Astrocyte of the cerebellum (primary cell): ENCODE data around the gene AZGP1.
A peak's percentile ranks its signal among the peaks of the same experiment; 100 is the strongest.
"Not testable (repeated sequence)": the region's sequence is repeated elsewhere in the genome, so short reads cannot be mapped to it uniquely, and the experiment has no call there.

ENCODE experiments used
- DNase-seq: peaks from one replicate; pipeline ENCODE4 v3.0.0-alpha.2; 2011; ENCODE audit warnings: low read depth
- H3K4me3 ChIP-seq: 2 replicates; pipeline ENCODE4 v1.5.1; 2011; ENCODE audit warnings: mild to moderate bottlenecking, low read depth, low read length, moderate library complexity
- in situ Hi-C: cut with HindIII; loops from 2 replicates; pipeline ENCODE4 v1.10.0; 2017; ENCODE audit warnings: low sequenced_read_pairs
- TF ChIP-seq, protein P1 (sequence below): IDR thresholded peaks from 2 replicates; pipeline ENCODE4 v1.5.1; 2012; ENCODE audit warnings: low read length, low read depth, moderate library complexity, mild to moderate bottlenecking; ENCODE audit errors: missing control alignments

Gene AZGP1

DNA sequence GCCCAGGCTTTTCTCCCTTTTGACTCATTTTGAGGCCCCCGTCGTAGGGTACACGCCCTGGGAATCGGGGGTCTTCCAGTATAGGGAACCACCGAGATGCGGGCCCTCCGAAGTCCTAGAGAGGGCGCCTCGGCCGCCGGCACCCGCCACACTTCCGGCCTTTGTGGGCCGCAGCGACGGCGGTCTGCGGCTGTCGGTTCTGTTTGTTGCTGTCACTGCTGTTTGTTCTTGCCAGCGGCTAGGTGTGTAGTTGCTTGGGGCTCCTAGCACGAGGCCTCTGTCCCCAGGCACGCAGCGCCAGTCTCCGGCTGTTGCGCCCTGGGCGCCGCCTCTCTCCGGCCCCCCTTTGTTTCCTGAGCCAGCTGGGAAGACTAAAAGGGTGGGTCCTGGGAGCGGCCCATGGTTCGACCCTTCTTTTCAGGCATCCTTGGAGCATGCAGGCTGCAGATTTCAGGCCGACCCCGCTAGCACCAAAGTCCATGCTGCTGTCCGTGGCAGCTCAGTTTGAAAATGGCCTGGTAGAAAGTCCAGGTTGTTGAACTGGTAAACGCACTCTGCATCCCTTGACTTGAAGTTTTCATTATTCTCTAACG lies 21.8 kb upstream of the AZGP1 start:
- in situ Hi-C loops = loop anchor here (5.0 kb wide), 1 partner anchor 75 kb away; no protein-coding TSS in a partner anchor
- TF ChIP-seq, protein P1, sequence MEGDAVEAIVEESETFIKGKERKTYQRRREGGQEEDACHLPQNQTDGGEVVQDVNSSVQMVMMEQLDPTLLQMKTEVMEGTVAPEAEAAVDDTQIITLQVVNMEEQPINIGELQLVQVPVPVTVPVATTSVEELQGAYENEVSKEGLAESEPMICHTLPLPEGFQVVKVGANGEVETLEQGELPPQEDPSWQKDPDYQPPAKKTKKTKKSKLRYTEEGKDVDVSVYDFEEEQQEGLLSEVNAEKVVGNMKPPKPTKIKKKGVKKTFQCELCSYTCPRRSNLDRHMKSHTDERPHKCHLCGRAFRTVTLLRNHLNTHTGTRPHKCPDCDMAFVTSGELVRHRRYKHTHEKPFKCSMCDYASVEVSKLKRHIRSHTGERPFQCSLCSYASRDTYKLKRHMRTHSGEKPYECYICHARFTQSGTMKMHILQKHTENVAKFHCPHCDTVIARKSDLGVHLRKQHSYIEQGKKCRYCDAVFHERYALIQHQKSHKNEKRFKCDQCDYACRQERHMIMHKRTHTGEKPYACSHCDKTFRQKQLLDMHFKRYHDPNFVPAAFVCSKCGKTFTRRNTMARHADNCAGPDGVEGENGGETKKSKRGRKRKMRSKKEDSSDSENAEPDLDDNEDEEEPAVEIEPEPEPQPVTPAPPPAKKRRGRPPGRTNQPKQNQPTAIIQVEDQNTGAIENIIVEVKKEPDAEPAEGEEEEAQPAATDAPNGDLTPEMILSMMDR = no peak
- no peak for DNase-seq
- H3K4me3 ChIP-seq = peak overlapping the region; percentile 27

DNA sequence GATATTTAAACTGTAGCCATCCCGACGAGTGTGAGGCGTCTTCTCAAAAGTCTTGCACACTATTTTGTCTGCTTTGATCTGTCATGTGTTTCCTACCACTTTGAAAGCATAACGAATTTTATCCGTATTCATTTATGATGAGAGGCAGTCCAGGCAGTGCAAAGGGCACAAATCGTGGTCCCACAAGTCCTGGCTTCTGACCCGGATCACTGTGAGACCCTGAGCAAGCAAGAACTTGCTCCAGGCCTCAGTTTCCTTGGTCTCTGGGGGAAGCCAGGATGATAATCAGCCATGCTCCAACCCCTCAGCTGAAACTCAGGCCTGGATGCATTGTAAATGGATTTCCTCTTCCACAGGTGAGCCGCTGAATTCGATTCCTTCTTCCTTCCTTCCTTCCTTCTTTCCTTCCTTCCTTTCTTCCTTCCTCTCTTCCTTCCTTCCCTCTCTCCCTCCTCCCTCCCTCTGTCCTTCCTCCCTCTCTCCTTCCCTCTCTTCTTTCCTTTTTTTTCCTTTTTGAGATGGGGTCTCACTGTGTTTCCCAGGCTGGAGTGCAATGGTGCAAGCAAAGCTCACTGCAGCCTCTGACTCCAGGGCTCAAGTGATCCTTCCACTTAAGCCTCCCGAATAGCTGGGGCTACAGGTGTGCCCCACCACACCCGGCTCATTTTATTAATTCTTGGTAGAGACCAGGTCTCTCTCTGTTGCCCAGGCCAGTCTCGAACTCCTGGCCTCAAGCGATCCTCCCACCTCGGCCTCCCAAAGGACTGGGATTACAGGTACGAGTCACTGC lies 21.1 kb upstream of the AZGP1 start:
- no peak for DNase-seq
- in situ Hi-C loops = loop anchor here (5.0 kb wide), 1 partner anchor 75 kb away; no protein-coding TSS in a partner anchor
- TF ChIP-seq, protein P1 = no peak
- peak overlapping the region; percentile 27 for H3K4me3 ChIP-seq

DNA sequence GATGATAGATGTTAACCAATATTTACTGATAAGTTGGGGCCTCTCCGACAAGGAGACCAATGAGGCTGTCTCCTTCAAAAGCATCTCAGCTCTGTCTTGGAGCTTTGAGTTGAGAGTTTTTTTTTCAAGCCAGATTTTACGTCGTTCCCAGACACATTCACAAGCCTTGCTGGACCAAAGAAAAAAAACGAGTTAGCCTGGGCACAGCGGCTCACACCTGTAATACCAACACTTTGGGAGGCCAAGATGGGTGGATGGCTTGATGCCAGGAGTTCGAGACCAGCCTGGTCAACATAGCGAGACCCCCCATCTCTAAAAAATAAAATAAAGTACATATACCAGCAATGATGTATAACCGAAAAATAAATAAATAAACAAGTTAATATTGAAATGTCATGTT lies 19.0 kb upstream of the AZGP1 start:
- no peak overlapping the region for H3K4me3 ChIP-seq
- in situ Hi-C loops = loop anchor here (5.0 kb wide), 1 partner anchor 73 kb away; no protein-coding TSS in a partner anchor
- no peak for DNase-seq
- TF ChIP-seq, protein P1 = no peak

DNA sequence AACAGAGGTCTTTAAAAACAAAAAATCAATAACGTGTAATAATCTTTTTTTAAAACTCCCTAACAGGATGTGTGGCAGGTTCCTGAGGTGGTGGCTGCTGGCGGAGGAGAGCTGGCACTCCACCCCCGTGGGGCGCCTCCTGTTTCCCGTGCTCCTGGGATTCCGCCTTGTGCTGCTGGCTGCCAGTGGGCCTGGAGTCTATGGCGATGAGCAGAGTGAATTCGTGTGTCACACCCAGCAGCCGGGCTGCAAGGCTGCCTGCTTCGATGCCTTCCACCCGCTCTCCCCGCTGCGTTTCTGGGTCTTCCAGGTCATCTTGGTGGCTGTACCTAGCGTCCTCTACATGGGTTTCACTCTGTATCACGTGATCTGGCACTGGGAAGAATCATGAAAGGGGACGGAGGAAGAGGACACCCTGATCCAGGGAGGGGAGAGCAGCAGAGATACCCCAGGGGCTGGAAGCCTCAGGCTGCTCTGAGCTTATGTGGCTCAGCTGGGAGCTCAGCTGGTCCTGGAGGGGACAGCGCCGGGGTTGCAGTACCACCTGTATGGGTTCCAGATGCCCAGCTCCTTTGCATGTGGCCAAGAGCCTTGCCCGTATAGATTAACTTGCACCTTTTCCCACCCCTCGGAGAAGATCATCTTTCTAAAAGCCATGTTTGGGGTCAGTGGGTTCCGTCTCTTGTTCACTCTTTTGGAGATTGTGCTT lies 16.7 kb upstream of the AZGP1 start:
- TF ChIP-seq, protein P1 = no peak
- H3K4me3 ChIP-seq = no peak overlapping the region
- in situ Hi-C loops = no loop called here
- no peak for DNase-seq

DNA sequence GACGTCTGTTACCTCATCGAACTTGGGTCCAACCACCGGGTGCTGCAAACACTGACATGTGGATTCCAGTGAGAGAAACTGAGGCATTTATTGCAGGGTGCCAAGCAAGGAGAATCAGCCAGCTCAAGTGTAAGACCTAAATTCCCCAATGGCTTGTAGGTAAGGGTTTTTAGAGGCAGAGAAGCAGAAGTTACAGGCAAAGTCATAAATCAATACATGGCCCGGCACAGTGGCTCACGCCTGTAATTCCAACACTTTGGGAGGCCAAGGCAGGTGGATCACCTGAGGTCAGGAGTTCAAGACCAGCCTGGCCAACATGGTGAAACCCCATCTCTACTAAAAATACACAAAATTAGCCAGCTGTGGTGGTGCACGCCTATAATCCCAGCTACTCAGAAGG lies 15.7 kb upstream of the AZGP1 start:
- H3K4me3 ChIP-seq, in situ Hi-C loops, DNase-seq: not testable (repeated sequence)

DNA sequence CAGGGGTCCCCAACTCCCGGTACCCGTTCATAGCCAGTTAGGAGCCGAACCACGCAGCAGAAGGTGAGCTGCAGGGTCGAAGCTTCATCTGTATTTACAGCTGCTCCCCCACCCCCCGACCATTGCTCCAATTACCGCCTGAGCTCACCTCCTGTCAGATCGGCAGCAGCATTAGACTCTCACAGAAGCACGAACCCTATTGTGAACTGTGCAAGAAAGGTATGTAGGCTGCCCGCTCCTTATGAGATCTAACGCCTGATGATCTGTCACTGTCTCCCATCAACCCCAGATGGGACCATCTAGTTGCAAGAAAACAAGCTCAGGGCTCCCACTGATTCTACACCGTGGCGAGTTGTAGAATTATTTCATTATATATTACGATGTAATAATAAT lies 14.6 kb upstream of the AZGP1 start:
- in situ Hi-C loops = no loop called here
- peak overlapping the region; percentile 25 for H3K4me3 ChIP-seq
- TF ChIP-seq, protein P1 = no peak
- no peak for DNase-seq

DNA sequence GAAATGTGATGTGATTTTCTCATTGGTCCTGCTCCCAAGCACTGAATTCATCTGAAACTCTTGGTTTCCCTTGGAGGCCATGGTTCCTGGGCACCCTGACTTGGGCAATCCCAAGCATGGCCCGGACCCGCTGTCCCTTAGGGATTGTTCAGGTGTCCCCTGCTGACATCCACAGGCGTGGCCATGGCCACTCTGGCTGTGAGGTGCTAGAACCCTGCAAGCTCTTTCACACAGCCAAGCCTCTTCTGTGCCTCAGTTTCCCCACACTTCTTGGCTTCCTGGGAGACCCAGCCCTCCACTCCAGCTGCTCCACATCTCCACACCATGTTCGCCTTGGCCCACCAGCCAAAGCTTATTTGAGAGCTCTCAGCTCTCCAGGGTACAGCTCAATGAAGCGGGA lies 12.0 kb upstream of the AZGP1 start:
- no peak for DNase-seq

DNA sequence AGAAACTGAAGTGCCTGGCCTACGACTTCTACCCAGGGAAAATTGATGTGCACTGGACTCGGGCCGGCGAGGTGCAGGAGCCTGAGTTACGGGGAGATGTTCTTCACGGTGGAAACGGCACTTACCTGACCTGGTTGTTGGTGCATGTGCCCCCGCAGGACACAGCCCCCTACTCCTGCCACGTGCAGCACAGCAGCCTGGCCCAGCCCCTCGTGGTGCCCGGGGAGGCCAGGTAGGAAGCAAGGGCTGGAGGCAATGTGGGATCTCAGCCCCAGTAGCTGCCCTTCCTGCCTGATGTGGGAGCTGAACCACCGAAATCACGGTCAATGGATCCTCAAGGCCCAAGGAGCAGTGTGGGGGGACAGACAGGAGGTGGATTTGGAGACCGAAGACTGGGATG lies 11.5 kb upstream of the AZGP1 start:
- not testable (repeated sequence) for H3K4me3 ChIP-seq, DNase-seq

More for the DNA sequence above, 12.0 kb upstream of the AZGP1 start:
- TF ChIP-seq, protein P1 = no peak
- no peak overlapping the region for H3K4me3 ChIP-seq
- in situ Hi-C loops = no loop called here

More for the DNA sequence above, 11.5 kb upstream of the AZGP1 start:
- in situ Hi-C loops = not testable (repeated sequence)
